Measurements from ENCODE around the gene CYFIP1. TPM values are rescaled to one million over a fixed set of nuclear protein-coding genes. Genes with fewer than 3 reads are reported as not detected.

CYFIP1 gene
- total and polyA plus RNA-seq, 2 donors from 2014 or later, result 32.3 to 143 TPM

- DNase-seq (peak; percentile 65 to 83 (median 68)), FAIRE-seq (no peak)
- intact Hi-C loops (cut with DNase I), result no loop called here
These were observed 31.1 kb downstream of the CYFIP1 start for GRCh38 chr15:22949074-22949547.

GRCh38 chr15:22948056-22948455, 32.1 kb downstream of the CYFIP1 start:
- no peak for FAIRE-seq
- intact Hi-C loops (cut with DNase I), result no loop called here
- H3K27ac ChIP-seq (ENCODE audit: low read depth in 2 of 2, low read length in 2 of 2), result no peak overlapping the region

More at GRCh38 chr15:22949074-22949547, 31.1 kb downstream of the CYFIP1 start:
- peaks cover 0 to 15% (median 0%) of the 10 kb centered on the region in 3 donors for H3K4me1 ChIP-seq (ENCODE audit: control insufficient read depth in 2 of 3, insufficient read depth in 2 of 3, low read depth in 1 of 3, low read length in 3 of 3)
- peak; percentile 4 for TF ChIP-seq CTCF (IDR thresholded peaks at IDR 0.05; ENCODE audit: borderline replicate concordance, extremely low read depth, insufficient read depth)
- H3K27me3 ChIP-seq (ENCODE audit: control insufficient read depth, insufficient read depth, low read length), result no peaks in the 10 kb centered on the region
- peak overlapping the region in 1 of 3 donors; percentile 26 for H3K9ac ChIP-seq (ENCODE audit: low read length in 3 of 3)
- H3K36me3 ChIP-seq (ENCODE audit: control insufficient read depth in 2 of 3, insufficient read depth in 3 of 3, low read length in 3 of 3), result peaks cover 0 to 7% (median 0%) of the 10 kb centered on the region in 3 donors
- peak overlapping the region; percentile 29 to 41 for H3K27ac ChIP-seq (ENCODE audit: low read depth in 2 of 2, low read length in 2 of 2)
- peak overlapping the region in 2 of 3 donors; percentile 16 to 48 for H3K4me3 ChIP-seq (ENCODE audit: low read length in 3 of 3)
- H3K9me3 ChIP-seq (ENCODE audit: control insufficient read depth in 2 of 3, insufficient read depth in 1 of 3, low read length in 3 of 3), result no peaks in the 10 kb centered on the region

GRCh38 chr15:22947101-22948000, 32.8 kb downstream of the CYFIP1 start:
- intact Hi-C loops (cut with DNase I), result no loop called here
- DNase-seq, result no peak
- no peak for FAIRE-seq

More at GRCh38 chr15:22948056-22948455, 32.1 kb downstream of the CYFIP1 start:
- no peak for TF ChIP-seq CTCF (IDR thresholded peaks at IDR 0.05; ENCODE audit: borderline replicate concordance, extremely low read depth, insufficient read depth)
- Histone ChIP-seq H3K9ac (ENCODE audit: low read length in 3 of 3) (no peak overlapping the region), H3K9me3 (ENCODE audit: control insufficient read depth in 2 of 3, insufficient read depth in 1 of 3, low read length in 3 of 3) (no peaks in the 10 kb centered on the region), H3K4me1 (ENCODE audit: control insufficient read depth in 2 of 3, insufficient read depth in 2 of 3, low read depth in 1 of 3, low read length in 3 of 3) (peaks cover 0 to 13% (median 0%) of the 10 kb centered on the region in 3 donors), H3K36me3 (ENCODE audit: control insufficient read depth in 2 of 3, insufficient read depth in 3 of 3, low read length in 3 of 3) (peaks cover 2 to 14% (median 5%) of the 10 kb centered on the region in 3 donors), H3K4me3 (ENCODE audit: low read length in 3 of 3) (no peak overlapping the region), H3K27me3 (ENCODE audit: control insufficient read depth, insufficient read depth, low read length) (no peaks in the 10 kb centered on the region)
- DNase-seq, result no peak

More at GRCh38 chr15:22947101-22948000, 32.8 kb downstream of the CYFIP1 start:
- Histone ChIP-seq H3K4me1 (ENCODE audit: control insufficient read depth in 2 of 3, insufficient read depth in 2 of 3, low read depth in 1 of 3, low read length in 3 of 3) (peaks cover 0 to 11% (median 0%) of the 10 kb centered on the region in 3 donors), H3K27ac (ENCODE audit: low read depth in 2 of 2, low read length in 2 of 2) (no peak overlapping the region), H3K9me3 (ENCODE audit: control insufficient read depth in 2 of 3, insufficient read depth in 1 of 3, low read length in 3 of 3) (no peaks in the 10 kb centered on the region), H3K9ac (ENCODE audit: low read length in 3 of 3) (no peak overlapping the region), H3K36me3 (ENCODE audit: control insufficient read depth in 2 of 3, insufficient read depth in 3 of 3, low read length in 3 of 3) (peaks cover 2 to 21% (median 12%) of the 10 kb centered on the region in 3 donors), H3K27me3 (ENCODE audit: control insufficient read depth, insufficient read depth, low read length) (no peaks in the 10 kb centered on the region), H3K4me3 (ENCODE audit: low read length in 3 of 3) (no peak overlapping the region)
- TF ChIP-seq CTCF (IDR thresholded peaks at IDR 0.05; ENCODE audit: borderline replicate concordance, extremely low read depth, insufficient read depth), result no peak
